ENCODE results near the gene AXL. TPM values are rescaled to one million over a fixed set of nuclear protein-coding genes. Genes with fewer than 3 reads are reported as not detected.

The AXL gene
- total RNA-seq, 2 experiments from 2014 or later: 0.36 to 0.50 TPM

- peaks cover 37% of the 10 kb centered on the region for H3K36me3 Mint-ChIP-seq (ENCODE audit: low read depth)
- no peaks in the 10 kb centered on the region for H3K9me3 Mint-ChIP-seq
- no peaks in the 10 kb centered on the region for H3K27me3 Mint-ChIP-seq
- intact Hi-C loops (cut with micrococcal nuclease): loop anchor here (10.0 kb wide), 1 partner anchor 89 kb away; the partner anchor contains the start of gene TGFB1
- CTCF ChIA-PET: interaction anchor here (1.5 to 4.3 kb wide), 4 partner anchors 35 to 61 kb away, joined by 4 to 53 read pairs (median 20); partner anchors contain the start of gene CCDC97
- DNase-seq (peak; percentile 29), ATAC-seq (no peak)
- H3K27ac Mint-ChIP-seq: peak overlapping the region; percentile 100
- H3K4me1 Mint-ChIP-seq (ENCODE audit: low read depth): peaks cover 31% of the 10 kb centered on the region
- peak overlapping the region; percentile 95 for H3K4me3 Mint-ChIP-seq
- POLR2A ChIA-PET: interaction anchor here (0.6 to 8.5 kb wide), 13 partner anchors 8 to 86 kb away, joined by 3 to 179 read pairs (median 5); partner anchors contain the start of genes CCDC97 and TGFB1
- no peak for TF ChIP-seq CTCF (IDR thresholded peaks at IDR 0.05)
Measured at GRCh38 chr19:41265395-41266153, 46.6 kb downstream of the AXL start.

GRCh38 chr19:41269055-41269454 is 50.0 kb downstream of the AXL start:
- Mint-ChIP-seq H3K4me3 (no peak overlapping the region), H3K4me1 (ENCODE audit: low read depth) (peaks cover 25% of the 10 kb centered on the region), H3K9me3 (no peaks in the 10 kb centered on the region), H3K36me3 (ENCODE audit: low read depth) (peaks cover 69% of the 10 kb centered on the region), H3K27ac (no peak overlapping the region), H3K27me3 (no peaks in the 10 kb centered on the region)
- DNase-seq (no peak), ATAC-seq (no peak)
- POLR2A ChIA-PET: interaction anchor here (1.1 kb wide), 1 partner anchor 18 kb away, joined by 3 read pairs; no protein-coding TSS in a partner anchor
- no peak for TF ChIP-seq CTCF (IDR thresholded peaks at IDR 0.05)
- CTCF ChIA-PET: interaction anchor here (0.9 to 1.2 kb wide), 2 partner anchors 23 to 65 kb away, joined by 3 read pairs; no protein-coding TSS in a partner anchor
- intact Hi-C loops (cut with micrococcal nuclease): loop anchor here (10.0 kb wide), 1 partner anchor 86 kb away; the partner anchor contains the start of gene TGFB1

GRCh38 chr19:41269571-41269970 is 50.5 kb downstream of the AXL start:
- TF ChIP-seq CTCF (IDR thresholded peaks at IDR 0.05): no peak
- Mint-ChIP-seq H3K36me3 (ENCODE audit: low read depth) (peaks cover 72% of the 10 kb centered on the region), H3K27ac (no peak overlapping the region), H3K27me3 (no peaks in the 10 kb centered on the region), H3K9me3 (no peaks in the 10 kb centered on the region), H3K4me3 (no peak overlapping the region), H3K4me1 (ENCODE audit: low read depth) (peaks cover 25% of the 10 kb centered on the region)
- DNase-seq: no peak
- CTCF ChIA-PET: interaction anchor here (0.8 to 1.3 kb wide), 4 partner anchors 10 to 66 kb away, joined by 3 to 6 read pairs (median 3); no protein-coding TSS in a partner anchor
- POLR2A ChIA-PET: interaction anchor here (0.5 to 1.1 kb wide), 3 partner anchors 17 to 39 kb away, joined by 3 read pairs; no protein-coding TSS in a partner anchor
- intact Hi-C loops (cut with micrococcal nuclease): loop anchor here (10.0 kb wide), 1 partner anchor 85 kb away; the partner anchor contains the start of gene TGFB1
- no peak for ATAC-seq

GRCh38 chr19:41273076-41273475 is 54.1 kb downstream of the AXL start:
- ChIA-PET POLR2A (interaction anchor here (1.3 to 2.0 kb wide), 2 partner anchors 11 to 35 kb away, joined by 4 to 6 read pairs; no protein-coding TSS in a partner anchor), CTCF (interaction anchor here (1.0 kb wide), 1 partner anchor 22 kb away, joined by 3 read pairs; no protein-coding TSS in a partner anchor)
- ATAC-seq: no peak
- Mint-ChIP-seq H3K36me3 (ENCODE audit: low read depth) (peaks cover 67% of the 10 kb centered on the region), H3K9me3 (no peaks in the 10 kb centered on the region), H3K4me1 (ENCODE audit: low read depth) (peaks cover 3% of the 10 kb centered on the region), H3K27ac (no peak overlapping the region), H3K4me3 (no peak overlapping the region), H3K27me3 (no peaks in the 10 kb centered on the region)
- intact Hi-C loops (cut with micrococcal nuclease): no loop called here
- no peak for DNase-seq
- TF ChIP-seq CTCF (IDR thresholded peaks at IDR 0.05): no peak

All from activated CD8-positive, alpha-beta T cell treated with anti-CD3 and anti-CD28 coated beads for 36 hours (primary cell).